Heart left ventricle (tissue), 16 donors: ENCODE data around the gene ARMS2. TPM values are rescaled to one million over a fixed set of nuclear protein-coding genes. Genes with fewer than 3 reads are reported as not detected.

Experiments used
- ATAC-seq, 4 donors: fragments of 200-7000 bp; cut with Tn5 transposase; one replicate each; pipeline ENCODE4 v1.9.1; 2020 to 2022; ENCODE audit warnings: moderate library complexity in 4 of 4, mild to moderate bottlenecking in 3 of 4, moderate number of reproducible peaks in 1 of 4
- DNase-seq, 5 donors: peaks; one replicate each; pipeline ENCODE4 v3.0.0-alpha.2; 2020
- H3K27ac ChIP-seq, 12 donors: fragments of 200-600 bp; sonication (generic) in 4 of 12; one replicate each; pipeline versions ENCODE4 v1.5.0 to v1.8.0; 2016 to 2022; ENCODE audit warnings: mild to moderate bottlenecking in 2 of 12
- H3K27me3 ChIP-seq, 9 donors: fragments of 200-600 bp; sonication (generic) in 2 of 9; one replicate each; pipeline versions ENCODE4 v1.5.1 to v1.8.0; 2016 to 2022; ENCODE audit warnings: mild to moderate bottlenecking in 3 of 9
- H3K36me3 ChIP-seq, 9 donors: fragments of 200-600 bp; sonication (generic) in 2 of 9; one replicate each; pipeline versions ENCODE4 v1.5.0 to v1.8.0; 2018 to 2022; ENCODE audit warnings: mild to moderate bottlenecking in 2 of 9
- H3K4me1 ChIP-seq, 12 donors: fragments of 200-600 bp; sonication (generic) in 4 of 12; one replicate each; pipeline versions ENCODE4 v1.5.0 to v1.8.0; 2016 to 2022; ENCODE audit warnings: mild to moderate bottlenecking in 3 of 12
- H3K4me3 ChIP-seq, 12 donors: fragments of 200-600 bp; sonication (generic) in 4 of 12; one replicate each; pipeline versions ENCODE4 v1.5.0 to v1.8.0; 2017 to 2022; ENCODE audit warnings: mild to moderate bottlenecking in 9 of 12, moderate library complexity in 4 of 12
- H3K9me3 ChIP-seq, 12 donors: fragments of 200-600 bp; sonication (generic) in 4 of 12; one replicate each; pipeline versions ENCODE4 v1.5.0 to v1.8.0; 2016 to 2022; ENCODE audit warnings: mild to moderate bottlenecking in 1 of 12
- CTCF ChIP-seq, 12 donors: fragments of 200-600 bp; sonication (generic) in 4 of 12; IDR thresholded peaks; one replicate each; pipeline versions ENCODE4 v1.5.0 to v1.8.0; 2018 to 2022; ENCODE audit warnings: antibody characterized with exemption in 12 of 12, mild to moderate bottlenecking in 5 of 12
- POLR2A ChIP-seq, 2 donors: fragments of 450-650 bp; IDR thresholded peaks; one replicate each; pipeline ENCODE4 v1.6.1; 2017; ENCODE audit warnings: antibody characterized with exemption in 2 of 2, mild to moderate bottlenecking in 2 of 2, moderate library complexity in 2 of 2
- WGBS, 4 donors: extraction: QIAGEN DNeasy Blood & Tissue Kit in 2 of 4; methylation state at CpG; one replicate each; pipeline versions ENCODE4 v1.1.5 to v1.1.7; 2013 to 2018; 5-methylcytosine and 5-hydroxymethylcytosine counted together
- intact Hi-C, 10 donors: fragments of 100-400 bp; cut with DNase I; formaldehyde crosslinking; loops; one replicate each; pipeline versions ENCODE4 v1.11.1 to v1.14.2; 2022
- polyA plus RNA-seq, 2 donors: library from polyadenylated mRNA; stranded (reverse); fragments of 200-250 nt; gene quantifications; one replicate each; pipeline ENCODE4 v1.2.3, GENCODE V29; 2013
- total RNA-seq, 9 donors: library from RNA; depleted of rRNA in 2 of 9; stranded (reverse); fragments of >200 nt in 2 of 9; fragmentation: NEBNext Ultra II Directional in 3 of 9; extraction: Animal tissue kit (Norgen Biotek cat#: 25700) in 3 of 9; gene quantifications; one replicate each; pipeline versions ENCODE4 v1.1.0 to v1.2.4, GENCODE V29; 2016 to 2023
- donor health status: ischemic (EF 13 %, LVEDD 7.1; RV severe dilation, severe dysfunction).
- donor health status: healthy with polysubstance abuse.
- donor health status: DM: no; HTN: yes; CAD: no.
- donor health status: DM: no; HTN: no; CAD: no.
- donor health status: ischemic (EF 25% LVEDD 6.9; RV normal size, moderate dysfunction).
- donor health status: ischemic (EF 25% LVEDD 5.7; RV mildly dilated, moderate dysfunction).
- donor health status: healthy.
- donor health status: DM: yes; HTN: yes; CAD: no.
- donor health status: ischemic (EF 35%, LVEDD 5.7; RV mildly dilated, moderate dysfunction).
- donor health status: nonischemic (EF 11% LVEDD 7.7; RV severe dilation, severe dysfunction).
- donor health status: DM: yes; HTN: yes; CAD: no.
- donor health status: PGD.
- donor health status: ischemic (EF 29% LVEDD 5.4; RV normal size, mild dysfunction).
- donor health status: nonischemic (EF 23%, LVEDD 6.1; RV moderate dilation, normal function).

ARMS2 gene
- total and polyA plus RNA-seq, 11 donors, result 0.87 to 1.5 (median 1.2) TPM; not detected in 8

GRCh38 chr10:122468307-122468925, 14.0 kb downstream of the ARMS2 start:
- H3K27me3 ChIP-seq, result no peaks in the 10 kb centered on the region
- H3K36me3 ChIP-seq, result peaks cover 0 to 8% (median 0%) of the 10 kb centered on the region in 9 donors
- no peak overlapping the region for H3K4me3 ChIP-seq
- peak overlapping the region in 2 of 12 donors; percentile 24 to 67 for H3K27ac ChIP-seq
- 78 to 85% (median 82%) methylated on average over 5 of the region's 5 CpGs for WGBS, 4 donors
- TF ChIP-seq CTCF (IDR thresholded peaks at IDR 0.05) (no peak), POLR2A (IDR thresholded peaks at IDR 0.05) (no peak)
- ATAC-seq, result no peak
- no peak for DNase-seq
- H3K9me3 ChIP-seq, result no peaks in the 10 kb centered on the region
- intact Hi-C loops, result loop anchor here in 2 of 10 donors (10.0 kb wide), 1 partner anchor 96 kb away; the partner anchor contains the start of gene DMBT1 (in 2 of the 2)
- H3K4me1 ChIP-seq, result peaks cover 0 to 67% (median 41%) of the 10 kb centered on the region in 12 donors

GRCh38 chr10:122468926-122469781, 14.7 kb downstream of the ARMS2 start:
- intact Hi-C loops, result loop anchor here in 2 of 10 donors (10.0 kb wide), 1 partner anchor 96 kb away; the partner anchor contains the start of gene DMBT1 (in 2 of the 2)
- Histone ChIP-seq H3K4me1 (peaks cover 0 to 67% (median 42%) of the 10 kb centered on the region in 12 donors), H3K36me3 (peaks cover 0 to 8% (median 0%) of the 10 kb centered on the region in 9 donors), H3K4me3 (no peak overlapping the region), H3K27me3 (no peaks in the 10 kb centered on the region), H3K27ac (peak overlapping the region in 8 of 12 donors; percentile 10 to 67 (median 27)), H3K9me3 (no peaks in the 10 kb centered on the region)
- ATAC-seq (peak; percentile 19 to 58 (median 54)), DNase-seq (no peak)
- WGBS, 4 donors, result 59 to 67% (median 63%) methylated on average over 11 of the region's 11 CpGs
- TF ChIP-seq CTCF (IDR thresholded peaks at IDR 0.05), result no peak
- no peak for TF ChIP-seq POLR2A (IDR thresholded peaks at IDR 0.05)

- Histone ChIP-seq H3K27ac (peak overlapping the region in 9 of 12 donors; percentile 10 to 67 (median 27)), H3K9me3 (no peaks in the 10 kb centered on the region), H3K36me3 (peaks cover 0 to 8% (median 0%) of the 10 kb centered on the region in 9 donors), H3K27me3 (no peaks in the 10 kb centered on the region), H3K4me3 (no peak overlapping the region), H3K4me1 (peaks cover 3 to 67% (median 46%) of the 10 kb centered on the region in 12 donors)
- DNase-seq (no peak), ATAC-seq (peak in 3 of 4 donors; percentile 51 to 53 (median 51))
- WGBS, 4 donors, result 62 to 75% (median 65%) methylated on average over 4 of the region's 4 CpGs
- TF ChIP-seq POLR2A (IDR thresholded peaks at IDR 0.05) (no peak), CTCF (IDR thresholded peaks at IDR 0.05) (no peak)
- intact Hi-C loops, result loop anchor here in 3 of 10 donors (5.0 to 10.0 kb wide), 2 partner anchors 95 to 97 kb away; partner anchors contain the start of gene DMBT1 (in 2 of the 3)
Measured at GRCh38 chr10:122469848-122470247, 15.4 kb downstream of the ARMS2 start.
